EL (cell line): Measurements from ENCODE around the gene CAB39L.

Source experiments
- DNase-seq: peaks from one replicate; pipeline ENCODE4 v3.0.0-alpha.2; 2016

The CAB39L gene

DNA sequence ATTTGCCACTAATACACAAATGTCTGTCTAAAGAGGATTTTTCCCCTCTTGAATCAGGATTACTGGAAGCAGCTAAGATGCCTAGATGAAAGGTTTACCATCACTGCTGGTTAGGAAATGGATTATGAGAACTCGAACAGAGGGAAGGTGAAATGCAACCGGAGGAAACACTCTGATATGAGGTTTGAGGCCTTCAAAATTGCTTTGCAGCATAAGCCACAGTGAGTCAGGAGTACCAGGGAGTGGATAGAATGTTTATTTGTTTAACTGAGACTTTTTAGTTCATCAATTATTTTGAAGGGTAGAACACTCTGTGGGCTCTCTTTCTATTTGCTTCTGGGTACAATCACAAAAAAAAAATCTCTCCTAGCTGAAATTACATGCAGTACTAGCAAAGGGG is 178.0 kb downstream of the CAB39L start:
- DNase-seq: peak; percentile 28

DNA sequence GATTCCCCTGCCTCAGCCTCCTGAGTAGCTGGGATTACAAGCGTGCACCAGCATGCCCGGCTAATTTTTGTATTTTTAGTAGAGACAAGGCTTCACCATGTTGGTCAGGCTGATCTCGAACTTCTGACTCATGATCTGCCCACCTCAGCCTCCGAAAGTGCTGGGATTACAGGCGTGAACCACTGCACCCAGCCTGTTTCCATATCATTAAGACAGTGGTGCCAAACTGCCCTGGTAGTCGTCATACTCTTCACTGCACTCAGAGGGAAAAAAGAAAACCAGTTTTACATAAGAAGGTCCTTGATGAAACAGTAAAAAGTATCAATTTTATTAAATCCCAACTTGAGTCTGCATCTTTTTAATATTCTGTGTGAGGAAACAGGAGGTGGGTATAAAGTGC is 181.2 kb downstream of the CAB39L start:
- DNase-seq: no peak

GRCh38 chr13:49259586-49259985 is 184.3 kb downstream of the CAB39L start:
- DNase-seq: no peak
